CD4-positive, alpha-beta memory T cell (primary cell): ENCODE results near the gene LDLRAD4. TPM values are rescaled to one million over a fixed set of nuclear protein-coding genes. Genes with fewer than 3 reads are reported as not detected.

ENCODE experiments used
- CTCF ChIA-PET: fragments of 350-600 bp; sonication (Branson Sonifier 250); formaldehyde crosslinking; loops from one replicate; lab custom pipeline; 2021; ENCODE audit warnings: inconsistent platforms; ENCODE audit not compliant: partially characterized antibody; lab: Charles Lee
- POLR2A ChIA-PET: fragments of 350-600 bp; sonication (Branson Sonifier 250); formaldehyde crosslinking; loops from one replicate; lab custom pipeline; 2021; ENCODE audit not compliant: partially characterized antibody; lab: Charles Lee
- DNase-seq, 5 donors: peaks; one replicate each; pipeline versions ENCODE4 v3.0.0 to v3.0.0-alpha.2; 2020 to 2022; ENCODE audit warnings: mixed read lengths in 1 of 5
- H3K27ac ChIP-seq: one replicate; pipeline ENCODE4 v1.7.0; 2013; ENCODE audit warnings: low read depth, low read length
- H3K27me3 ChIP-seq: 2 replicates; pipeline ENCODE4 v1.7.0; 2013; ENCODE audit warnings: mild to moderate bottlenecking, low read length, moderate library complexity; ENCODE audit not compliant: insufficient read depth
- H3K36me3 ChIP-seq: 2 replicates; pipeline ENCODE4 v1.7.0; 2013; ENCODE audit warnings: mild to moderate bottlenecking, low read length, moderate library complexity; ENCODE audit not compliant: insufficient read depth
- H3K4me1 ChIP-seq: 2 replicates; pipeline ENCODE4 v1.7.0; 2013; ENCODE audit warnings: mild to moderate bottlenecking, low read length, moderate library complexity; ENCODE audit not compliant: insufficient read depth
- H3K4me3 ChIP-seq, 2 donors: one replicate each; pipeline ENCODE4 v1.7.0; 2013; ENCODE audit warnings: low read length in 2 of 2, mild to moderate bottlenecking in 1 of 2
- H3K9me3 ChIP-seq, 2 donors: one replicate each; pipeline ENCODE4 v1.7.0; 2013; ENCODE audit warnings: low read length in 2 of 2, control low read depth in 1 of 2; ENCODE audit not compliant: control insufficient read depth in 1 of 2
- H3K27ac Mint-ChIP-seq, 7 donors: one replicate each; pipeline ENCODE4 v1.8.0; 2020 to 2021; ENCODE audit warnings: mixed read lengths in 7 of 7, mild to moderate bottlenecking in 6 of 7, inconsistent platforms in 3 of 7, moderate library complexity in 3 of 7
- H3K27me3 Mint-ChIP-seq, 2 donors: one replicate each; pipeline ENCODE4 v1.8.0; 2020 to 2021; ENCODE audit warnings: mixed read lengths in 2 of 2
- H3K36me3 Mint-ChIP-seq, 2 donors: one replicate each; pipeline ENCODE4 v1.8.0; 2020 to 2021; ENCODE audit warnings: mixed read lengths in 2 of 2, inconsistent platforms in 1 of 2, mild to moderate bottlenecking in 1 of 2
- H3K4me1 Mint-ChIP-seq, 4 donors: one replicate each; pipeline ENCODE4 v1.8.0; 2020 to 2021; ENCODE audit warnings: mixed read lengths in 4 of 4, mild to moderate bottlenecking in 1 of 4
- H3K4me3 Mint-ChIP-seq, 8 donors: one replicate each; pipeline ENCODE4 v1.8.0; 2020 to 2021; ENCODE audit warnings: mixed read lengths in 8 of 8, mild to moderate bottlenecking in 7 of 8, moderate library complexity in 6 of 8, inconsistent platforms in 3 of 8
- H3K9me3 Mint-ChIP-seq, 8 donors: one replicate each; pipeline ENCODE4 v1.8.0; 2020 to 2021; ENCODE audit warnings: mixed read lengths in 8 of 8, mild to moderate bottlenecking in 5 of 8, inconsistent platforms in 3 of 8, moderate library complexity in 1 of 8
- intact Hi-C: fragments of 100-400 bp; cut with micrococcal nuclease; formaldehyde crosslinking; loops from one replicate; pipeline ENCODE4 v1.15.1; 2023
- polyA plus RNA-seq, 2 donors: library from polyadenylated mRNA; unstranded; fragments of 300-500 nt; fragmentation: Illumina TruSeq; gene quantifications; one replicate each; pipeline ENCODE4 v1.2.3, GENCODE V29; 2021
- total RNA-seq, 2 experiments: library from RNA; stranded (reverse); gene quantifications; one replicate each; pipeline ENCODE4 v1.2.3, GENCODE V29; 2021

LDLRAD4 gene
- total and polyA plus RNA-seq, 4 experiments from 2014 or later: 17.4 to 63.0 (median 36.6) TPM

- H3K9me3 ChIP-seq: no peaks in the 10 kb centered on the region
- no peaks in the 10 kb centered on the region for H3K36me3 ChIP-seq
- Mint-ChIP-seq H3K4me1 (peaks cover 11 to 22% (median 13%) of the 10 kb centered on the region in 4 donors), H3K36me3 (peaks cover 0 to 4% of the 10 kb centered on the region in 2 donors), H3K4me3 (no peak overlapping the region), H3K27ac (no peak overlapping the region), H3K27me3 (peaks cover 4 to 26% of the 10 kb centered on the region in 2 donors), H3K9me3 (peaks cover 0 to 2% (median 0%) of the 10 kb centered on the region in 8 donors)
- H3K27me3 ChIP-seq: no peaks in the 10 kb centered on the region
- no peak overlapping the region for H3K27ac ChIP-seq
- no peak overlapping the region for H3K4me3 ChIP-seq
- ChIA-PET POLR2A (no interaction called here), CTCF (interaction anchor here (0.6 to 4.1 kb wide), 4 partner anchors 13 to 316 kb away, joined by 3 to 46 read pairs (median 14); no protein-coding TSS in a partner anchor)
- peaks cover 24% of the 10 kb centered on the region for H3K4me1 ChIP-seq
- intact Hi-C loops: no loop called here
- DNase-seq: no peak
Observed at GRCh38 chr18:13214609-13215008, 4.0 kb upstream of the LDLRAD4 start.

- H3K27ac Mint-ChIP-seq: peak overlapping the region; percentile 53 to 98 (median 90)
- Histone ChIP-seq H3K9me3 (no peaks in the 10 kb centered on the region), H3K27ac (no peak overlapping the region), H3K36me3 (no peaks in the 10 kb centered on the region), H3K4me1 (peaks cover 26% of the 10 kb centered on the region), H3K4me3 (peak overlapping the region in 1 of 2 donors; percentile 61), H3K27me3 (no peaks in the 10 kb centered on the region)
- peaks cover 0 to 4% of the 10 kb centered on the region in 2 donors for H3K36me3 Mint-ChIP-seq
- peaks cover 13 to 29% (median 24%) of the 10 kb centered on the region in 4 donors for H3K4me1 Mint-ChIP-seq
- peaks cover 4 to 30% of the 10 kb centered on the region in 2 donors for H3K27me3 Mint-ChIP-seq
- CTCF ChIA-PET: interaction anchor here (0.7 to 4.1 kb wide), 90 partner anchors 8 to 599 kb away, joined by 3 to 46 read pairs (median 5); partner anchors contain the start of genes FAM210A and RNMT
- DNase-seq: peak; percentile 52 to 64 (median 59)
- H3K9me3 Mint-ChIP-seq: no peaks in the 10 kb centered on the region
- intact Hi-C loops: loop anchor here (1.0 to 2.0 kb wide), 12 partner anchors 63 to 585 kb away; partner anchors contain the start of genes FAM210A and RNMT
- POLR2A ChIA-PET: interaction anchor here (0.6 to 2.4 kb wide), 14 partner anchors 57 to 511 kb away, joined by 3 to 12 read pairs (median 4); partner anchors contain the start of genes FAM210A and RNMT
- peak overlapping the region; percentile 87 to 97 (median 92) for H3K4me3 Mint-ChIP-seq
Observed at GRCh38 chr18:13216092-13216582, 2.4 kb upstream of the LDLRAD4 start.

- ChIA-PET CTCF (interaction anchor here (0.7 to 4.1 kb wide), 84 partner anchors 8 to 599 kb away, joined by 3 to 46 read pairs (median 5); partner anchors contain the start of genes FAM210A and RNMT), POLR2A (interaction anchor here (0.8 to 2.4 kb wide), 15 partner anchors 49 to 510 kb away, joined by 3 to 12 read pairs (median 5); no protein-coding TSS in a partner anchor)
- peaks cover 26% of the 10 kb centered on the region for H3K4me1 ChIP-seq
- DNase-seq: peak in 4 of 5 donors; percentile 45 to 55 (median 52)
- peak overlapping the region; percentile 80 to 98 (median 91) for H3K27ac Mint-ChIP-seq
- peak overlapping the region in 1 of 2 donors; percentile 61 for H3K4me3 ChIP-seq
- peaks cover 13 to 31% (median 24%) of the 10 kb centered on the region in 4 donors for H3K4me1 Mint-ChIP-seq
- H3K4me3 Mint-ChIP-seq: peak overlapping the region; percentile 87 to 97 (median 92)
- peaks cover 4 to 37% of the 10 kb centered on the region in 2 donors for H3K27me3 Mint-ChIP-seq
- no peaks in the 10 kb centered on the region for H3K27me3 ChIP-seq
- no peaks in the 10 kb centered on the region for H3K9me3 ChIP-seq
- intact Hi-C loops: loop anchor here (1.0 to 2.0 kb wide), 12 partner anchors 62 to 584 kb away; partner anchors contain the start of genes FAM210A and RNMT
- H3K36me3 ChIP-seq: no peaks in the 10 kb centered on the region
- H3K9me3 Mint-ChIP-seq: no peaks in the 10 kb centered on the region
- peak overlapping the region; percentile 29 for H3K27ac ChIP-seq
- H3K36me3 Mint-ChIP-seq: peaks cover 0 to 4% of the 10 kb centered on the region in 2 donors
Observed at GRCh38 chr18:13216711-13217465, 1.7 kb upstream of the LDLRAD4 start.

- Mint-ChIP-seq H3K9me3 (no peaks in the 10 kb centered on the region), H3K4me1 (peaks cover 13 to 31% (median 24%) of the 10 kb centered on the region in 4 donors), H3K27me3 (peaks cover 4 to 37% of the 10 kb centered on the region in 2 donors), H3K36me3 (peaks cover 0 to 4% of the 10 kb centered on the region in 2 donors), H3K4me3 (peak overlapping the region in 1 of 8 donors; percentile 45), H3K27ac (no peak overlapping the region)
- DNase-seq: peak; percentile 58 to 71 (median 63)
- Histone ChIP-seq H3K4me1 (peaks cover 26% of the 10 kb centered on the region), H3K4me3 (peak overlapping the region in 1 of 2 donors; percentile 24), H3K36me3 (no peaks in the 10 kb centered on the region), H3K27ac (no peak overlapping the region), H3K27me3 (no peaks in the 10 kb centered on the region), H3K9me3 (no peaks in the 10 kb centered on the region)
- intact Hi-C loops: loop anchor here (2.0 kb wide), 3 partner anchors 61 to 463 kb away; no protein-coding TSS in a partner anchor
- ChIA-PET CTCF (interaction anchor here (1.0 to 3.1 kb wide), 11 partner anchors 8 to 509 kb away, joined by 3 to 26 read pairs (median 11); partner anchors contain the start of genes FAM210A and RNMT), POLR2A (interaction anchor here (1.0 to 2.4 kb wide), 10 partner anchors 48 to 269 kb away, joined by 3 to 12 read pairs (median 6); no protein-coding TSS in a partner anchor)
Observed at GRCh38 chr18:13217466-13217961, 1.0 kb upstream of the LDLRAD4 start.

- H3K36me3 Mint-ChIP-seq: peaks cover 0 to 4% of the 10 kb centered on the region in 2 donors
- Histone ChIP-seq H3K36me3 (no peaks in the 10 kb centered on the region), H3K4me3 (peak overlapping the region in 1 of 2 donors; percentile 59), H3K27ac (peak overlapping the region; percentile 38), H3K27me3 (no peaks in the 10 kb centered on the region), H3K9me3 (no peaks in the 10 kb centered on the region), H3K4me1 (peaks cover 26% of the 10 kb centered on the region)
- ChIA-PET CTCF (interaction anchor here (1.0 to 1.4 kb wide), 4 partner anchors 49 to 412 kb away, joined by 3 to 4 read pairs (median 3); no protein-coding TSS in a partner anchor), POLR2A (interaction anchor here (0.8 to 2.4 kb wide), 11 partner anchors 48 to 394 kb away, joined by 3 to 12 read pairs (median 6); no protein-coding TSS in a partner anchor)
- intact Hi-C loops: loop anchor here (2.0 kb wide), 3 partner anchors 61 to 463 kb away; no protein-coding TSS in a partner anchor
- H3K27me3 Mint-ChIP-seq: peaks cover 4 to 34% of the 10 kb centered on the region in 2 donors
- H3K4me3 Mint-ChIP-seq: peak overlapping the region; percentile 38 to 81 (median 56)
- no peaks in the 10 kb centered on the region for H3K9me3 Mint-ChIP-seq
- DNase-seq: peak in 1 of 5 donors; percentile 8
- peak overlapping the region in 1 of 7 donors; percentile 26 for H3K27ac Mint-ChIP-seq
- H3K4me1 Mint-ChIP-seq: peaks cover 13 to 31% (median 24%) of the 10 kb centered on the region in 4 donors
Observed at GRCh38 chr18:13217971-13218367, 591 bp upstream of the LDLRAD4 start.

GRCh38 chr18:13218997-13219396 is 437 bp downstream of the LDLRAD4 start:
- peaks cover 4 to 30% of the 10 kb centered on the region in 2 donors for H3K27me3 Mint-ChIP-seq
- H3K27ac Mint-ChIP-seq: peak overlapping the region in 6 of 7 donors; percentile 23 to 87 (median 60)
- H3K27me3 ChIP-seq: no peaks in the 10 kb centered on the region
- H3K36me3 Mint-ChIP-seq: peaks cover 0 to 4% of the 10 kb centered on the region in 2 donors
- intact Hi-C loops: no loop called here
- H3K27ac ChIP-seq: no peak overlapping the region
- no peaks in the 10 kb centered on the region for H3K36me3 ChIP-seq
- DNase-seq: no peak
- no peaks in the 10 kb centered on the region for H3K9me3 Mint-ChIP-seq
- POLR2A ChIA-PET: interaction anchor here (0.6 to 2.3 kb wide), 9 partner anchors 47 to 393 kb away, joined by 3 to 9 read pairs (median 5); no protein-coding TSS in a partner anchor
- no peaks in the 10 kb centered on the region for H3K9me3 ChIP-seq
- peaks cover 13 to 31% (median 24%) of the 10 kb centered on the region in 4 donors for H3K4me1 Mint-ChIP-seq
- CTCF ChIA-PET: interaction anchor here (0.7 to 1.5 kb wide), 11 partner anchors 13 to 311 kb away, joined by 3 to 7 read pairs (median 3); no protein-coding TSS in a partner anchor
- H3K4me1 ChIP-seq: peaks cover 26% of the 10 kb centered on the region
- H3K4me3 ChIP-seq: peak overlapping the region in 1 of 2 donors; percentile 59
- peak overlapping the region; percentile 68 to 86 (median 80) for H3K4me3 Mint-ChIP-seq
